ENCODE data around the gene L1CAM. TPM values are rescaled to one million over a fixed set of nuclear protein-coding genes. Genes with fewer than 3 reads are reported as not detected.

The L1CAM gene
- total RNA-seq, 1 donor from 2014 or later: 8.0 TPM

- intact Hi-C loops (cut with micrococcal nuclease): no loop called here
Observed at GRCh38 chrX:153903991-153904957, 18.3 kb upstream of the L1CAM start, which contains the start of gene AVPR2. Gene AVPR2 (plus strand): TSS chrX:153904673. CDS start chrX:153905146, 473 bp downstream.

- intact Hi-C loops (cut with micrococcal nuclease): no loop called here
Observed at GRCh38 chrX:153903238-153903980, 17.4 kb upstream of the L1CAM start.

GRCh38 chrX:153902385-153902784, 16.4 kb upstream of the L1CAM start:
- intact Hi-C loops (cut with micrococcal nuclease): no loop called here

GRCh38 chrX:153901753-153902140, 15.8 kb upstream of the L1CAM start:
- intact Hi-C loops (cut with micrococcal nuclease): loop anchor here (2.0 kb wide), 2 partner anchors 23 to 45 kb away; no protein-coding TSS in a partner anchor

- intact Hi-C loops (cut with micrococcal nuclease): loop anchor here (2.0 kb wide), 2 partner anchors 24 to 46 kb away; no protein-coding TSS in a partner anchor
Observed at GRCh38 chrX:153900831-153901752, 15.1 kb upstream of the L1CAM start.

GRCh38 chrX:153897899-153898298, 11.9 kb upstream of the L1CAM start:
- intact Hi-C loops (cut with micrococcal nuclease): no loop called here

GRCh38 chrX:153889123-153889522, 3.1 kb upstream of the L1CAM start:
- intact Hi-C loops (cut with micrococcal nuclease): loop anchor here (5.0 kb wide), 1 partner anchor 38 kb away; the partner anchor contains the start of gene ARHGAP4

GRCh38 chrX:153888344-153888743, 2.4 kb upstream of the L1CAM start:
- intact Hi-C loops (cut with micrococcal nuclease): loop anchor here (5.0 kb wide), 1 partner anchor 39 kb away; the partner anchor contains the start of gene ARHGAP4

- intact Hi-C loops (cut with micrococcal nuclease): loop anchor here (5.0 kb wide), 1 partner anchor 40 kb away; the partner anchor contains the start of gene ARHGAP4
Observed at GRCh38 chrX:153887385-153887784, 1.4 kb upstream of the L1CAM start.

GRCh38 chrX:153886915-153887314, 942 bp upstream of the L1CAM start:
- intact Hi-C loops (cut with micrococcal nuclease): loop anchor here (5.0 kb wide), 1 partner anchor 40 kb away; the partner anchor contains the start of gene ARHGAP4

- intact Hi-C loops (cut with micrococcal nuclease): loop anchor here (5.0 kb wide), 1 partner anchor 42 kb away; the partner anchor contains the start of gene ARHGAP4
Observed at GRCh38 chrX:153885208-153885787, 675 bp downstream of the L1CAM start.

- intact Hi-C loops (cut with micrococcal nuclease): no loop called here
Observed at GRCh38 chrX:153884590-153884989, 1.4 kb downstream of the L1CAM start.

GRCh38 chrX:153884136-153884535, 1.8 kb downstream of the L1CAM start:
- intact Hi-C loops (cut with micrococcal nuclease): no loop called here

- intact Hi-C loops (cut with micrococcal nuclease): no loop called here
Observed at GRCh38 chrX:153883163-153883843, 2.7 kb downstream of the L1CAM start.

GRCh38 chrX:153882557-153882956, 3.4 kb downstream of the L1CAM start:
- intact Hi-C loops (cut with micrococcal nuclease): no loop called here

- intact Hi-C loops (cut with micrococcal nuclease): no loop called here
Observed at GRCh38 chrX:153882086-153882498, 3.9 kb downstream of the L1CAM start.

- intact Hi-C loops (cut with micrococcal nuclease): no loop called here
Observed at GRCh38 chrX:153881281-153881680, 4.7 kb downstream of the L1CAM start.

- intact Hi-C loops (cut with micrococcal nuclease): no loop called here
Observed at GRCh38 chrX:153880440-153880815, 5.5 kb downstream of the L1CAM start.

- intact Hi-C loops (cut with micrococcal nuclease): no loop called here
Observed at GRCh38 chrX:153879741-153880439, 6.1 kb downstream of the L1CAM start.
